H9 (cell line): ENCODE data around the gene SLC22A3. TPM values are rescaled to one million over a fixed set of nuclear protein-coding genes. Genes with fewer than 3 reads are reported as not detected.

Experiments
- DNase-seq: peaks from one replicate; pipeline ENCODE4 v3.0.0-alpha.2; 2017
- H2AFZ ChIP-seq: one replicate; pipeline ENCODE4 v1.6.1; 2013; ENCODE audit warnings: mild to moderate bottlenecking, low read length, control low read depth, moderate library complexity
- H2AK5ac ChIP-seq: 2 replicates; pipeline ENCODE4 v1.6.1; 2013; ENCODE audit warnings: low read length, control low read depth, mixed read lengths; ENCODE audit not compliant: insufficient read length
- H2BK120ac ChIP-seq: one replicate; pipeline ENCODE4 v1.6.1; 2013; ENCODE audit warnings: low read depth, mild to moderate bottlenecking, low read length, control low read depth, inconsistent platforms; ENCODE audit not compliant: poor library complexity, severe bottlenecking
- H2BK12ac ChIP-seq: 2 replicates; pipeline ENCODE4 v1.6.1; 2013; ENCODE audit warnings: low read length, control low read depth, mixed read lengths, low read depth; ENCODE audit not compliant: insufficient read length
- H2BK15ac ChIP-seq: 2 replicates; pipeline ENCODE4 v1.6.1; 2013; ENCODE audit warnings: low read depth, low read length, control low read depth
- H2BK20ac ChIP-seq: one replicate; pipeline ENCODE4 v1.6.1; 2013; ENCODE audit warnings: low read depth, mild to moderate bottlenecking, low read length, control low read depth, inconsistent platforms; ENCODE audit not compliant: poor library complexity, severe bottlenecking
- H2BK5ac ChIP-seq: 2 replicates; pipeline ENCODE4 v1.6.1; 2013; ENCODE audit warnings: low read length, control low read depth, mixed read lengths; ENCODE audit not compliant: insufficient read length
- H3K14ac ChIP-seq: 2 replicates; pipeline ENCODE4 v1.6.1; 2013; ENCODE audit warnings: low read length, control low read depth; ENCODE audit not compliant: insufficient read depth
- H3K18ac ChIP-seq: 2 replicates; pipeline ENCODE4 v1.6.1; 2013; ENCODE audit warnings: low read depth, mild to moderate bottlenecking, mixed read lengths, low read length, control low read depth; ENCODE audit not compliant: insufficient read length
- H3K23ac ChIP-seq: 2 replicates; pipeline ENCODE4 v1.6.1; 2013; ENCODE audit warnings: low read length, control low read depth, mixed read lengths, low read depth; ENCODE audit not compliant: insufficient read length
- H3K23me2 ChIP-seq: 2 replicates; pipeline ENCODE4 v1.6.1; 2013; ENCODE audit warnings: low read depth, mild to moderate bottlenecking, mixed read lengths, low read length, control low read depth; ENCODE audit not compliant: insufficient read length, poor library complexity, severe bottlenecking
- H3K27ac ChIP-seq: 2 replicates; pipeline ENCODE4 v1.5.1; 2013; ENCODE audit warnings: low read length, control low read depth, mixed read lengths, low read depth; ENCODE audit not compliant: insufficient read length
- H3K27me3 ChIP-seq: 2 replicates; pipeline ENCODE4 v1.6.1; 2013; ENCODE audit warnings: low read length, control low read depth, inconsistent platforms; ENCODE audit not compliant: insufficient read depth
- H3K4ac ChIP-seq: 2 replicates; pipeline ENCODE4 v1.6.1; 2013; ENCODE audit warnings: low read depth, mild to moderate bottlenecking, control low read depth, inconsistent platforms, low read length, moderate library complexity
- H3K4me1 ChIP-seq: 2 replicates; pipeline ENCODE4 v1.6.1; 2013; ENCODE audit warnings: low read length, control low read depth, inconsistent platforms; ENCODE audit not compliant: insufficient read depth
- H3K4me2 ChIP-seq: 2 replicates; pipeline ENCODE4 v1.6.1; 2013; ENCODE audit warnings: low read length, control low read depth, mixed read lengths; ENCODE audit not compliant: insufficient read length, insufficient read depth
- H3K56ac ChIP-seq: 2 replicates; pipeline ENCODE4 v1.6.1; 2013; ENCODE audit warnings: low read depth, mild to moderate bottlenecking, mixed read lengths, low read length, control low read depth; ENCODE audit not compliant: insufficient read length
- H3K79me1 ChIP-seq: 2 replicates; pipeline ENCODE4 v1.6.1; 2013; ENCODE audit warnings: low read depth, mild to moderate bottlenecking, moderate library complexity, low read length, control low read depth, inconsistent platforms; ENCODE audit not compliant: insufficient read depth, poor library complexity, severe bottlenecking
- H3K79me2 ChIP-seq: 2 replicates; pipeline ENCODE4 v1.6.1; 2013; ENCODE audit warnings: low read length, control low read depth, inconsistent platforms; ENCODE audit not compliant: insufficient read depth
- H3K9ac ChIP-seq: 2 replicates; pipeline ENCODE4 v1.6.1; 2013; ENCODE audit warnings: low read length, control low read depth, mixed read lengths; ENCODE audit not compliant: insufficient read length; ENCODE audit errors: extremely low read depth
- H3K9me3 ChIP-seq: one replicate; pipeline ENCODE4 v1.6.1; 2013; ENCODE audit warnings: low read depth, low read length, inconsistent platforms; ENCODE audit not compliant: control insufficient read depth
- H3T11ph ChIP-seq: one replicate; pipeline ENCODE4 v1.6.1; 2013; ENCODE audit warnings: mild to moderate bottlenecking, low read length, control low read depth, inconsistent platforms
- H4K20me1 ChIP-seq: one replicate; pipeline ENCODE4 v1.6.1; 2013; ENCODE audit not compliant: control insufficient read depth, insufficient read length, insufficient read depth
- H4K5ac ChIP-seq: 2 replicates; pipeline ENCODE4 v1.6.1; 2013; ENCODE audit warnings: low read depth, mild to moderate bottlenecking, mixed read lengths, low read length, control low read depth; ENCODE audit not compliant: insufficient read length
- H4K8ac ChIP-seq: replicated peaks from 2 replicates; pipeline ENCODE4 v1.6.1; 2013; ENCODE audit warnings: low read length, control low read depth, mixed read lengths, low read depth; ENCODE audit not compliant: insufficient read length
- H4K91ac ChIP-seq: 2 replicates; pipeline ENCODE4 v1.6.1; 2013; ENCODE audit warnings: low read depth, mild to moderate bottlenecking, moderate library complexity, mixed read lengths, low read length, control low read depth; ENCODE audit not compliant: insufficient read length
- H3K27ac Mint-ChIP-seq, 3 experiments: 2 replicates in 2 of 3; 3 replicates in 1 of 3; pipeline ENCODE4 v1.8.0; 2020 to 2021; ENCODE audit warnings: mixed read lengths in 3 of 3, mild to moderate bottlenecking in 1 of 3, moderate library complexity in 1 of 3
- H3K27me3 Mint-ChIP-seq: 2 replicates; pipeline ENCODE4 v1.8.0; 2021; ENCODE audit warnings: low read depth, mild to moderate bottlenecking, moderate library complexity, mixed read lengths
- H3K36me3 Mint-ChIP-seq, 3 experiments: 2 replicates in 2 of 3; 3 replicates in 1 of 3; pipeline ENCODE4 v1.8.0; 2020 to 2021; ENCODE audit warnings: low read depth in 3 of 3, mixed read lengths in 3 of 3; ENCODE audit not compliant: insufficient read depth in 1 of 3
- H3K4me1 Mint-ChIP-seq, 2 experiments: 2 replicates each; pipeline ENCODE4 v1.8.0; 2020; ENCODE audit warnings: mixed read lengths in 2 of 2
- H3K4me3 Mint-ChIP-seq, 2 experiments: 2 replicates in 1 of 2; 3 replicates in 1 of 2; pipeline ENCODE4 v1.8.0; 2020 to 2021; ENCODE audit warnings: mild to moderate bottlenecking in 2 of 2, mixed read lengths in 2 of 2, moderate library complexity in 1 of 2
- H3K9me3 Mint-ChIP-seq, 2 experiments: 2 replicates in 1 of 2; 3 replicates in 1 of 2; pipeline ENCODE4 v1.8.0; 2020; ENCODE audit warnings: mild to moderate bottlenecking in 2 of 2, mixed read lengths in 2 of 2, moderate library complexity in 1 of 2
- CTCF ChIP-seq: fragments of 200-600 bp; sonication (generic); conservative IDR thresholded peaks from 3 replicates; pipeline ENCODE4 v1.8.0; 2021; ENCODE audit warnings: antibody characterized with exemption, mild to moderate bottlenecking
- WGBS: extraction: QIAGEN DNeasy Blood & Tissue Kit; methylation state at CpG from one replicate; pipeline ENCODE4 v1.1.7; 2013; ENCODE audit warnings: missing lambda C conversion rate, low lambda C conversion rate, mixed read lengths; ENCODE audit not compliant: insufficient read length; ENCODE audit errors: extremely low coverage; 5-methylcytosine and 5-hydroxymethylcytosine counted together
- total RNA-seq: library from RNA; stranded (reverse); gene quantifications from 2 replicates; pipeline ENCODE4 v1.2.1, GENCODE V29; 2021

SLC22A3 gene
- total RNA-seq, 1 experiment from 2014 or later, result 2.7 TPM

GRCh38 chr6:160437775-160438174 lies 89.6 kb downstream of the SLC22A3 start:
- Histone ChIP-seq H3K27me3 (no peaks in the 10 kb centered on the region), H3K14ac (no peak overlapping the region), H2AK5ac (no peak overlapping the region), H3K79me1 (no peaks in the 10 kb centered on the region), H4K20me1 (no peaks in the 10 kb centered on the region), H2BK15ac (no peak overlapping the region), H3K4ac (no peak overlapping the region), H2BK5ac (no peak overlapping the region), H3K9ac (no peak overlapping the region), H4K5ac (no peak overlapping the region), H2AFZ (no peak overlapping the region), H3K18ac (no peak overlapping the region), H3T11ph (no peak overlapping the region), H3K23me2 (no peaks in the 10 kb centered on the region), H3K56ac (no peak overlapping the region), H4K8ac (no peak overlapping the region), H4K91ac (no peak overlapping the region), H3K27ac (no peak overlapping the region), H3K79me2 (no peaks in the 10 kb centered on the region), H2BK20ac (no peak overlapping the region), H2BK120ac (no peak overlapping the region), H3K4me1 (no peaks in the 10 kb centered on the region), H3K23ac (no peak overlapping the region), H3K4me2 (no peak overlapping the region), H2BK12ac (no peak overlapping the region), H3K9me3 (no peaks in the 10 kb centered on the region)
- no CpG with 5 or more reads among the region's 4 CpGs for WGBS
- Mint-ChIP-seq H3K9me3 (no peaks in the 10 kb centered on the region), H3K4me1 (peaks cover 18 to 23% of the 10 kb centered on the region in 2 experiments), H3K36me3 (no peaks in the 10 kb centered on the region), H3K27me3 (peaks cover 22% of the 10 kb centered on the region), H3K4me3 (no peak overlapping the region; a peak in 1 of 5 replicates), H3K27ac (no peak overlapping the region; a peak in 1 of 7 replicates)
- no peak for DNase-seq
- TF ChIP-seq CTCF, result no peak
